NCI-H345 treated with DMSO at 0.1 percent for 48 hours (cell line): Measurements from ENCODE around the gene AGO4.

Experiments
- DNase-seq: peaks from one replicate; lab custom pipeline; 2025; ENCODE audit not compliant: unreplicated experiment; lab: John Stamatoyannopoulos, UW

AGO4 gene

GRCh38 chr1:35894183-35894582 is 86.4 kb downstream of the AGO4 start:
- no peak for DNase-seq

DNA sequence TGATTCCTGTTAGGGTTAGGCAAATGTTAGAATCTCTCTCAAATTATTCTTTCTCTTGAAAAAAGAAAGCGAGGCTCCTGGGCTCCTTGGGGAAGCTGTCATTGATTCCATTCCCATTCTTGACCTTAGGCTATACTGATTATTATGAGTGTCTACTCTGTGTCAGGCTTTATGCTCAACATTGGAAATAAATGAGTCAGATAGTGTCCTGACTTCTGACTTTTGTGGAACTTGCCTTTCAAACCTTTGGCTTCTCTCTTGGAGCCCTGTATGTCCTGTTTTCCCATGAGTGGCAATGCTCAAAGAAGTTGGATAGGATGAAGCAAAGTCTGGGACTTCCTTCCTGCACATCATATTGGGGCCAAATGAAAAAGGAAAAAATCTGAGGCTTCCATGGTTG is 86.8 kb downstream of the AGO4 start:
- DNase-seq: no peak

DNA sequence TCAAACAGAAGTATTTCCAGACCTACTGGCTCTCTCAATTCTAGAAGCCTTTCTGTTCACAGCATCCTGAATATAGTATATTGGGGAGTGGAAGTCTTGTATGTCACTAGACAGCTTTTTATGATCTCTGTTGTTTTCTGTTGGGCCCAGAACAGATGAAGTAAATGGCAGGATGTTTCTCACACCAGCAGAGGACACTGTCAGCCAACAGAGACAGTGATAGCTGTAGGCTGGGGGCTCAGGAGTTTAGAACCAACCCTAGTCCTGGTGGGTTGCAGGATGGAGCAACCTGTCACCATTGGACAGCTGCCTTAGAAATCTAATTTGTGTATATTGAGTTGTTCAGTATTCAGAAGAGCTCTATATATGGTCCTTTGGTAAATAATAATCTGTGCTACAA is 92.1 kb downstream of the AGO4 start:
- DNase-seq: no peak

DNA sequence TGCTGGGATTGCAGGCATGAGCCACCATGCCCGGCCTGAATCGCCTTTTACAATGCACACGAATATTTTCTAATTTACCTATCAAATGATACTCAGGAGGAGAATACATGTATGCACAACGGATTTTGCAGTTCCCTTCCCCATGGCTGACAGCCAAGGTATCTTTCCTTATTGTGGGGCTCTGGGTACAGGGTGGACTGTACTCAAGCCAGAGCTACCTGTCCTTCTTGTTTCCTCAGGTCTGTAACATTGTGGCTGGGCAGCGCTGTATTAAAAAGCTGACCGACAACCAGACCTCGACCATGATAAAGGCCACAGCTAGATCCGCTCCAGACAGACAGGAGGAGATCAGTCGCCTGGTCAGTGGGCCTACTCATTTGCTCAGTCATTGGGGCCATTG is 93.4 kb downstream of the AGO4 start:
- DNase-seq: no peak

DNA sequence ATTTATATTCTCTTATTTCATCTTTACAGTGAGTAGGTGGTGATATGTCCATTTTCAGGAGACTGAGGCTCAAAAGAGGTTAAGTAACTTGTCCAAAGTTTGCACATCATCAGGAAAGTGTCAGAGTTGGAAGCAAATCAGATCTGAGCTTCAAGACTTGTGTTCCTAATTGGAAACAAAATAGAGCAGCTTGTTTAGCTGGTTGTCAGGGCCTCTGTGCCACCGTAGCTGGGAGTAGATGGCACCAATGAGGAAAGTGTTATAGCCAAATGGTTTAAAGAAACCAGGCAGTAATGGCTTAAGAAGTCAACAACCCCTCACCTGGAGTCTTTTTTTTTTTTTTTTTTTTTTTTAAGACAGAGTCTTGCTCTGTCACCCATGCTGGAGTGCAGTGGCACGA is 94.9 kb downstream of the AGO4 start:
- no peak for DNase-seq
